SK-N-SH (cell line): Measurements from ENCODE around the gene HGS.

Source experiments
- CHD2 ChIP-seq: fragments of 150-350 bp; IDR thresholded peaks from 2 replicates; pipeline ENCODE4 v1.6.1; 2018; ENCODE audit warnings: low read length; ENCODE audit not compliant: partially characterized antibody
- CTCF ChIP-seq: fragments of 200-600 bp; sonication (generic); IDR thresholded peaks from 2 replicates; pipeline ENCODE4 v1.6.1; 2017; ENCODE audit warnings: antibody characterized with exemption, mild to moderate bottlenecking, moderate library complexity
- EZH2phosphoT487 ChIP-seq: fragments of 200-600 bp; sonication (generic); IDR thresholded peaks from 2 replicates; pipeline ENCODE4 v1.6.1; 2017; ENCODE audit warnings: low read depth, mixed run types, mild to moderate bottlenecking, antibody characterized with exemption, moderate library complexity, borderline replicate concordance
- FOXM1 ChIP-seq: IDR thresholded peaks from 2 replicates; pipeline ENCODE4 v1.4.0; 2012; ENCODE audit warnings: low read depth, mild to moderate bottlenecking
- RAD21 ChIP-seq: IDR thresholded peaks from 2 replicates; pipeline ENCODE4 v1.6.1; 2012; ENCODE audit warnings: mild to moderate bottlenecking, low read length
- USF1 ChIP-seq: IDR thresholded peaks from 2 replicates; pipeline ENCODE4 v1.4.0; 2012; ENCODE audit warnings: low read depth, borderline replicate concordance
- ZBTB33 ChIP-seq: IDR thresholded peaks from 2 replicates; pipeline ENCODE4 v1.4.0; 2012; ENCODE audit warnings: low read depth, borderline replicate concordance

- TF ChIP-seq CHD2: no peak
- TF ChIP-seq FOXM1: no peak
- no peak for TF ChIP-seq EZH2phosphoT487
- TF ChIP-seq CTCF: no peak
- no peak for TF ChIP-seq RAD21
- no peak for TF ChIP-seq ZBTB33
- no peak for TF ChIP-seq USF1
Observed at GRCh38 chr17:81741594-81742452, 58.0 kb downstream of the HGS start.
